ENCODE data around the gene TRIM41. TPM values are rescaled to one million over a fixed set of nuclear protein-coding genes. Genes with fewer than 3 reads are reported as not detected.
"Not testable (repeated sequence)": the region's sequence is repeated elsewhere in the genome, so short reads cannot be mapped to it uniquely, and the experiment has no call there.

TRIM41 gene
- total RNA-seq, 2 experiments from 2014 or later: 40.0 to 44.7 TPM

DNA sequence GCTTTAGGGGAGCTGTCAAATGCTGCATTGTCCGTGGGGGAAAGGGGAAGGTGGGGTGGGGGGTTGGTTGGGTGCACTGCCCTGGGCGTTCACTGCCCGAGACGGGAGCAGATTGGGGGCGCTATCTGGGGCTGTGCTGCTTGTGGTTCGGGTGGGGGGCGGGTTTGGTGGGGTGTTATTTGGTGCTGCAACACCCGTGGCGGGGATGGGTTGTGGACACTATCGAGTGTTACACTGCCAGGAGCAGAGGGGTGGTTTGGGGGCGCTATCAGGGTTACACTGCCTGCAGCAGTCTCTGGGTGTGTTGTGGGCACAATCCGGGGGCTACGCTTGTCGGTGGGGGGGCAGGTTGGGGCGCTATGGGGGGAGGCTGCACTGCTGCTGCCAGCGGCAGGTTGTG, 59.3 kb downstream of the TRIM41 start:
- POLR2A ChIA-PET; CTCF ChIA-PET; H3K9me3 Mint-ChIP-seq (ENCODE audit: insufficient read depth); H3K27me3 Mint-ChIP-seq (ENCODE audit: low read depth); H3K27ac Mint-ChIP-seq; DNase-seq; H3K36me3 Mint-ChIP-seq (ENCODE audit: low read depth); H3K4me1 Mint-ChIP-seq (ENCODE audit: low read depth); H3K4me3 Mint-ChIP-seq; ATAC-seq: not testable (repeated sequence)

- Mint-ChIP-seq H3K4me3 (no peak overlapping the region), H3K9me3 (ENCODE audit: insufficient read depth) (no peaks in the 10 kb centered on the region), H3K27me3 (ENCODE audit: low read depth) (no peaks in the 10 kb centered on the region), H3K27ac (no peak overlapping the region), H3K36me3 (ENCODE audit: low read depth) (no peaks in the 10 kb centered on the region), H3K4me1 (ENCODE audit: low read depth) (peaks cover 5% of the 10 kb centered on the region)
- POLR2A ChIA-PET: no interaction called here
- CTCF ChIA-PET: interaction anchor here (0.7 kb wide), 1 partner anchor 22 kb away, joined by 3 read pairs; the partner anchor contains the start of gene TRIM52
- DNase-seq (no peak), ATAC-seq (no peak)
Observed at GRCh38 chr5:181282874-181283273, 59.8 kb downstream of the TRIM41 start.

DNA sequence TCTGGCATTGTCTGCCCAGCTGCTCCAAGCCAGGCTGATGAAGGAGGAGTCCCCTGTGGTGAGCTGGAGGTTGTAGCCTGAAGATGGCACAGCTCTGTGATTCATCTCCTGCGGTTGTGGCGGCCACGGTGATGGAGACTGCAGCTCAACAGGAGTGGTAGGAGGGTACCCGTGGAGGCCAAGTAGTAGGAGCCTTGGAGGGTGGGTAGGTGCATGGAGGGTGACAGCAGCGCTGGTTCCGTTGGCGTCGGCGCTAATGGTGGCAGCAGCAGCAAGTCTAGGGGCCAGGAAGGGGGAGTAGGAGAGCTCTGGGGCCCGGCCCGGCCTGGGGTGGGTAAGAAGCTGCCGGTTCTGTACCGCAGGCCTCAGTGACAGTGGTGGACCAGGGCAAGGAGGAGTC, 60.3 kb downstream of the TRIM41 start:
- ChIA-PET CTCF (interaction anchor here (0.7 kb wide), 1 partner anchor 23 kb away, joined by 3 read pairs; the partner anchor contains the start of gene TRIM52), POLR2A (no interaction called here)
- H3K4me3 Mint-ChIP-seq: no peak overlapping the region
- no peaks in the 10 kb centered on the region for H3K27me3 Mint-ChIP-seq (ENCODE audit: low read depth)
- ATAC-seq: no peak
- H3K4me1 Mint-ChIP-seq (ENCODE audit: low read depth): peaks cover 5% of the 10 kb centered on the region
- H3K27ac Mint-ChIP-seq: no peak overlapping the region
- H3K9me3 Mint-ChIP-seq (ENCODE audit: insufficient read depth): no peaks in the 10 kb centered on the region
- no peaks in the 10 kb centered on the region for H3K36me3 Mint-ChIP-seq (ENCODE audit: low read depth)
- no peak for DNase-seq

- H3K27me3 Mint-ChIP-seq (ENCODE audit: low read depth); H3K27ac Mint-ChIP-seq; POLR2A ChIA-PET; CTCF ChIA-PET; H3K4me1 Mint-ChIP-seq (ENCODE audit: low read depth); H3K9me3 Mint-ChIP-seq (ENCODE audit: insufficient read depth); ATAC-seq; DNase-seq; H3K36me3 Mint-ChIP-seq (ENCODE audit: low read depth); H3K4me3 Mint-ChIP-seq: not testable (repeated sequence)
Observed at GRCh38 chr5:181283841-181284755, 61.0 kb downstream of the TRIM41 start.

Small RNAs within 50 kb of the gene (microRNA-seq; reads per million reads assigned to microRNA genes)
- not detected for gene MIR4638

Other genes starting within 250 kb of the TRIM41 start
- not detected for gene BTNL3, start 234.4 kb upstream of the TRIM41 start, total RNA-seq
- gene BTNL9, start 183.0 kb upstream of the TRIM41 start, total RNA-seq: not detected
- gene OR2V1, start 92.1 kb upstream of the TRIM41 start, total RNA-seq: not detected
- gene OR2V2, start 75.7 kb upstream of the TRIM41 start, total RNA-seq: not detected
- gene TRIM7, start 18.1 kb upstream of the TRIM41 start, total RNA-seq: 1 to 10 TPM; 1.1 to 1.5 TPM
- gene RACK1, start 20.6 kb downstream of the TRIM41 start, total RNA-seq: 1,000 to 10,000 TPM; 1,796 to 1,942 TPM
- 10 to 100 TPM; 22.4 to 23.2 TPM for gene TRIM52, start 37.9 kb downstream of the TRIM41 start, total RNA-seq
- not detected for gene OR4F3, start 144.0 kb downstream of the TRIM41 start, total RNA-seq